Endodermal cell (in vitro differentiated cells): ENCODE measurements around the gene MROH2A. TPM values are rescaled to one million over a fixed set of nuclear protein-coding genes. Genes with fewer than 3 reads are reported as not detected.
"Not testable (repeated sequence)": the region's sequence is repeated elsewhere in the genome, so short reads cannot be mapped to it uniquely, and the experiment has no call there.

Experiments
- DNase-seq: peaks from one replicate; pipeline ENCODE4 v3.0.0-alpha.2; 2017
- H3K27ac ChIP-seq: 2 replicates; pipeline ENCODE4 v1.5.1; 2013; ENCODE audit warnings: mild to moderate bottlenecking, low read depth, low read length, moderate library complexity
- H3K27me3 ChIP-seq: 2 replicates; pipeline ENCODE4 v1.6.1; 2013; ENCODE audit warnings: mild to moderate bottlenecking, low read length, moderate library complexity; ENCODE audit not compliant: insufficient read depth, control insufficient read depth, poor library complexity, severe bottlenecking
- H3K36me3 ChIP-seq: 2 replicates; pipeline ENCODE4 v1.7.0; 2013; ENCODE audit warnings: mild to moderate bottlenecking, low read length, moderate library complexity; ENCODE audit not compliant: control insufficient read depth, insufficient read depth
- H3K4me1 ChIP-seq: one replicate; pipeline ENCODE4 v1.7.0; 2013; ENCODE audit warnings: low read length; ENCODE audit not compliant: control insufficient read depth, insufficient read depth
- H3K4me3 ChIP-seq: 2 replicates; pipeline ENCODE4 v1.5.1; 2013; ENCODE audit warnings: mild to moderate bottlenecking, low read length, moderate library complexity
- H3K9ac ChIP-seq: 2 replicates; pipeline ENCODE4 v1.6.1; 2013; ENCODE audit warnings: mild to moderate bottlenecking, low read length, moderate library complexity; ENCODE audit not compliant: poor library complexity, severe bottlenecking; ENCODE audit errors: extremely low read depth
- H3K9me3 ChIP-seq: 2 replicates; pipeline ENCODE4 v1.6.1; 2013; ENCODE audit warnings: mild to moderate bottlenecking, low read length, moderate library complexity; ENCODE audit not compliant: control insufficient read depth
- H3K27ac Mint-ChIP-seq: 2 replicates; pipeline ENCODE4 v1.8.0; 2020; ENCODE audit warnings: mixed read lengths
- H3K27me3 Mint-ChIP-seq: 2 replicates; pipeline ENCODE4 v1.8.0; 2021; ENCODE audit warnings: mild to moderate bottlenecking, mixed read lengths; ENCODE audit not compliant: insufficient read depth
- H3K36me3 Mint-ChIP-seq: 2 replicates; pipeline ENCODE4 v1.8.0; 2020; ENCODE audit warnings: low read depth, mixed read lengths
- H3K4me1 Mint-ChIP-seq: 2 replicates; pipeline ENCODE4 v1.8.0; 2020; ENCODE audit warnings: mixed read lengths
- H3K4me3 Mint-ChIP-seq: 2 replicates; pipeline ENCODE4 v1.8.0; 2020; ENCODE audit warnings: mild to moderate bottlenecking, moderate library complexity, mixed read lengths
- H3K9me3 Mint-ChIP-seq: 2 replicates; pipeline ENCODE4 v1.8.0; 2020; ENCODE audit warnings: mild to moderate bottlenecking, mixed read lengths
- CTCF ChIP-seq: fragments of 200-600 bp; sonication (generic); conservative IDR thresholded peaks from 2 replicates; pipeline ENCODE4 v1.5.0; 2021; ENCODE audit warnings: antibody characterized with exemption, mild to moderate bottlenecking
- WGBS, 2 experiments: methylation state at CpG; one replicate each; pipeline versions ENCODE4 v1.1.5 to v1.1.7; 2013; ENCODE audit warnings: missing lambda C conversion rate in 2 of 2, mixed read lengths in 1 of 2; ENCODE audit not compliant: insufficient coverage in 1 of 2, insufficient read length in 1 of 2; 5-methylcytosine and 5-hydroxymethylcytosine counted together
- total RNA-seq, 2 donors: library from RNA; stranded (reverse); fragmentation: NEBNext Ultra II Directional in 1 of 2; extraction: Animal tissue kit (Norgen Biotek cat#: 25700) in 1 of 2; gene quantifications; 2 replicates in 1 of 2; 3 replicates in 1 of 2; pipeline ENCODE4 v1.2.1, GENCODE V29; 2021

MROH2A gene
- total RNA-seq, 2 donors from 2014 or later: not detected

- H3K4me1 Mint-ChIP-seq: no peaks in the 10 kb centered on the region
- H3K36me3 ChIP-seq: no peaks in the 10 kb centered on the region
- 63 to 79% methylated on average over 1 to 2 of the region's 2 CpGs for WGBS, 2 experiments
- H3K4me1 ChIP-seq: no peaks in the 10 kb centered on the region
- peaks cover 22% of the 10 kb centered on the region for H3K9me3 ChIP-seq
- no peak overlapping the region for H3K27ac Mint-ChIP-seq
- no peak overlapping the region for H3K4me3 ChIP-seq
- H3K9me3 Mint-ChIP-seq: peaks cover 26% of the 10 kb centered on the region
- H3K27ac ChIP-seq: no peak overlapping the region
- no peaks in the 10 kb centered on the region for H3K27me3 ChIP-seq
- H3K27me3 Mint-ChIP-seq: peaks cover 8% of the 10 kb centered on the region
- no peak for DNase-seq
- H3K36me3 Mint-ChIP-seq: no peaks in the 10 kb centered on the region
- no peak overlapping the region for H3K4me3 Mint-ChIP-seq
- H3K9ac ChIP-seq: no peak overlapping the region
- no peak for TF ChIP-seq CTCF
These were observed 37.3 kb upstream of the MROH2A start for GRCh38 chr2:233740870-233741269.

GRCh38 chr2:233743464-233744259, 34.5 kb upstream of the MROH2A start:
- H3K27ac Mint-ChIP-seq: no peak overlapping the region
- no peaks in the 10 kb centered on the region for H3K36me3 ChIP-seq
- 94 to 98% methylated on average over 36 to 44 of the region's 46 CpGs for WGBS, 2 experiments
- no peaks in the 10 kb centered on the region for H3K36me3 Mint-ChIP-seq
- no peak overlapping the region for H3K27ac ChIP-seq
- no peaks in the 10 kb centered on the region for H3K27me3 ChIP-seq
- no peak for TF ChIP-seq CTCF
- H3K4me1 ChIP-seq: no peaks in the 10 kb centered on the region
- DNase-seq: no peak
- H3K27me3 Mint-ChIP-seq: peaks cover 10% of the 10 kb centered on the region
- H3K9ac ChIP-seq: no peak overlapping the region
- H3K4me1 Mint-ChIP-seq: no peaks in the 10 kb centered on the region
- H3K4me3 Mint-ChIP-seq: no peak overlapping the region
- peaks cover 16% of the 10 kb centered on the region for H3K9me3 ChIP-seq
- peaks cover 23% of the 10 kb centered on the region for H3K9me3 Mint-ChIP-seq
- no peak overlapping the region for H3K4me3 ChIP-seq

GRCh38 chr2:233745073-233745755, 32.9 kb upstream of the MROH2A start:
- Histone ChIP-seq H3K9me3 (peaks cover 5% of the 10 kb centered on the region), H3K27ac (no peak overlapping the region), H3K36me3 (no peaks in the 10 kb centered on the region), H3K4me1 (no peaks in the 10 kb centered on the region), H3K4me3 (no peak overlapping the region), H3K27me3 (no peaks in the 10 kb centered on the region), H3K9ac (no peak overlapping the region)
- H3K9me3 Mint-ChIP-seq: peaks cover 22% of the 10 kb centered on the region
- H3K4me1 Mint-ChIP-seq: no peaks in the 10 kb centered on the region
- TF ChIP-seq CTCF: no peak
- H3K27ac Mint-ChIP-seq: no peak overlapping the region
- 92 to 100% methylated on average over 3 to 5 of the region's 5 CpGs for WGBS, 2 experiments
- no peak overlapping the region for H3K4me3 Mint-ChIP-seq
- H3K27me3 Mint-ChIP-seq: peaks cover 10% of the 10 kb centered on the region
- DNase-seq: no peak
- H3K36me3 Mint-ChIP-seq: no peaks in the 10 kb centered on the region

GRCh38 chr2:233745838-233746237, 32.3 kb upstream of the MROH2A start:
- not testable (repeated sequence) for DNase-seq, H3K27me3 Mint-ChIP-seq, H3K4me1 ChIP-seq, H3K4me1 Mint-ChIP-seq, H3K27ac ChIP-seq, H3K36me3 ChIP-seq, H3K9ac ChIP-seq, H3K27me3 ChIP-seq, H3K4me3 Mint-ChIP-seq, H3K27ac Mint-ChIP-seq, H3K4me3 ChIP-seq, H3K36me3 Mint-ChIP-seq, H3K9me3 ChIP-seq
- peaks cover 24% of the 10 kb centered on the region for H3K9me3 Mint-ChIP-seq
- 95 to 100% methylated on average over 1 to 2 of the region's 2 CpGs for WGBS, 2 experiments
